ENCODE measurements around the gene LSR. TPM values are rescaled to one million over a fixed set of nuclear protein-coding genes. Genes with fewer than 3 reads are reported as not detected.

The LSR gene
- total RNA-seq, 4 donors from 2014 or later = 36.5 to 85.3 (median 61.8) TPM

GRCh38 chr19:35271546-35271945 is 22.7 kb downstream of the LSR start:
- Histone ChIP-seq H3K27ac (no peak overlapping the region), H3K27me3 (no peaks in the 10 kb centered on the region), H3K4me3 (replicated peaks in 1 of 3) (no peak overlapping the region), H3K9me3 (no peaks in the 10 kb centered on the region), H3K4me1 (peaks cover 12 to 15% of the 10 kb centered on the region in 2 donors), H3K36me3 (peaks cover 25 to 39% of the 10 kb centered on the region in 2 donors)
- DNase-seq = no peak
- intact Hi-C loops (cut with DNase I) = loop anchor here (10.0 kb wide), 1 partner anchor 333 kb away; no protein-coding TSS in a partner anchor
- TF ChIP-seq CTCF (IDR thresholded peaks at IDR 0.05) (no peak), POLR2A (IDR thresholded peaks at IDR 0.05) (no peak)
- WGBS, 2 donors = 95 to 96% methylated on average over 7 of the region's 7 CpGs

- Histone ChIP-seq H3K27me3 (no peaks in the 10 kb centered on the region), H3K36me3 (peaks cover 32 to 46% of the 10 kb centered on the region in 2 donors), H3K27ac (no peak overlapping the region), H3K4me3 (replicated peaks in 1 of 3) (no peak overlapping the region), H3K9me3 (no peaks in the 10 kb centered on the region), H3K4me1 (peaks cover 9% of the 10 kb centered on the region in 2 donors)
- 89 to 90% methylated on average over 13 to 16 of the region's 16 CpGs for WGBS, 2 donors
- TF ChIP-seq POLR2A (IDR thresholded peaks at IDR 0.05) (no peak), CTCF (IDR thresholded peaks at IDR 0.05) (no peak)
- intact Hi-C loops (cut with DNase I) = loop anchor here (10.0 kb wide), 1 partner anchor 333 kb away; no protein-coding TSS in a partner anchor
- DNase-seq = no peak
Measured at GRCh38 chr19:35272122-35272719, 23.4 kb downstream of the LSR start.

- Histone ChIP-seq H3K4me1 (peaks cover 8 to 9% of the 10 kb centered on the region in 2 donors), H3K27ac (no peak overlapping the region), H3K36me3 (peaks cover 36 to 51% of the 10 kb centered on the region in 2 donors), H3K4me3 (replicated peaks in 1 of 3) (no peak overlapping the region), H3K27me3 (no peaks in the 10 kb centered on the region), H3K9me3 (no peaks in the 10 kb centered on the region)
- no peak for DNase-seq
- 83 to 92% methylated on average over 10 of the region's 10 CpGs for WGBS, 2 donors
- intact Hi-C loops (cut with DNase I) = loop anchor here (10.0 kb wide), 1 partner anchor 332 kb away; no protein-coding TSS in a partner anchor
- TF ChIP-seq CTCF (IDR thresholded peaks at IDR 0.05) (no peak), POLR2A (IDR thresholded peaks at IDR 0.05) (no peak)
Measured at GRCh38 chr19:35272954-35273649, 24.3 kb downstream of the LSR start.

- no peak overlapping the region for H3K27ac ChIP-seq
- intact Hi-C loops (cut with DNase I) = loop anchor here (10.0 kb wide), 1 partner anchor 331 kb away; no protein-coding TSS in a partner anchor
- no peaks in the 10 kb centered on the region for H3K9me3 ChIP-seq
- H3K4me1 ChIP-seq = peaks cover 8 to 9% of the 10 kb centered on the region in 2 donors
- H3K36me3 ChIP-seq = peaks cover 43 to 53% of the 10 kb centered on the region in 2 donors
- no peak for TF ChIP-seq CTCF (IDR thresholded peaks at IDR 0.05)
- no peak for TF ChIP-seq POLR2A (IDR thresholded peaks at IDR 0.05)
- H3K4me3 ChIP-seq (replicated peaks in 1 of 3) = no peak overlapping the region
- WGBS, 2 donors = 86 to 87% methylated on average over 14 of the region's 14 CpGs
- no peak for DNase-seq
- no peaks in the 10 kb centered on the region for H3K27me3 ChIP-seq
Measured at GRCh38 chr19:35273686-35274259, 25.0 kb downstream of the LSR start.
